Natural killer cell (primary cell): ENCODE measurements around the gene HSD3B2. TPM values are rescaled to one million over a fixed set of nuclear protein-coding genes. Genes with fewer than 3 reads are reported as not detected.
"Not testable (repeated sequence)": the region's sequence is repeated elsewhere in the genome, so short reads cannot be mapped to it uniquely, and the experiment has no call there.

Experiments used
- ATAC-seq, 3 donors: fragments of 150-1000 bp in 2 of 3; fragments of 200-7000 bp in 1 of 3; cut with Tn5 transposase; 1 replicate in 1 of 3; 2 replicates in 2 of 3; pipeline ENCODE4 v1.10.0; 2021; ENCODE audit warnings: mild to moderate bottlenecking in 2 of 3, moderate library complexity in 2 of 3
- DNase-seq, 2 donors: peaks; one replicate each; pipeline versions ENCODE4 v3.0.0 to v3.0.0-alpha.2; 2013 to 2021; ENCODE audit warnings: mixed read lengths in 1 of 2
- H3K27ac ChIP-seq: one replicate; pipeline ENCODE4 v1.5.1; 2013; ENCODE audit warnings: mild to moderate bottlenecking, low read length
- H3K27me3 ChIP-seq: one replicate; pipeline ENCODE4 v1.6.1; 2013; ENCODE audit warnings: low read length; ENCODE audit not compliant: control insufficient read depth, insufficient read depth
- H3K36me3 ChIP-seq: one replicate; pipeline ENCODE4 v1.6.1; 2013; ENCODE audit warnings: low read length; ENCODE audit not compliant: control insufficient read depth, insufficient read depth
- H3K4me1 ChIP-seq: one replicate; pipeline ENCODE4 v1.6.1; 2013; ENCODE audit warnings: low read length; ENCODE audit not compliant: control insufficient read depth, insufficient read depth
- H3K4me3 ChIP-seq: one replicate; pipeline ENCODE4 v1.5.1; 2013; ENCODE audit warnings: low read length
- H3K9me3 ChIP-seq: one replicate; pipeline ENCODE4 v1.6.1; 2013; ENCODE audit warnings: low read length; ENCODE audit not compliant: control insufficient read depth, insufficient read depth
- H3K27ac Mint-ChIP-seq, 2 donors: one replicate each; pipeline ENCODE4 v1.8.0; 2022; ENCODE audit warnings: mild to moderate bottlenecking in 2 of 2, mixed read lengths in 2 of 2, moderate library complexity in 1 of 2
- H3K27me3 Mint-ChIP-seq, 2 donors: one replicate each; pipeline ENCODE4 v1.8.0; 2022; ENCODE audit warnings: low read depth in 2 of 2, mixed read lengths in 2 of 2
- H3K36me3 Mint-ChIP-seq: one replicate; pipeline ENCODE4 v1.8.0; 2022; ENCODE audit warnings: mixed read lengths
- H3K4me1 Mint-ChIP-seq, 2 donors: one replicate each; pipeline ENCODE4 v1.8.0; 2022; ENCODE audit warnings: mixed read lengths in 2 of 2
- H3K4me3 Mint-ChIP-seq: one replicate; pipeline ENCODE4 v1.8.0; 2022; ENCODE audit warnings: mild to moderate bottlenecking, moderate library complexity, mixed read lengths
- H3K9me3 Mint-ChIP-seq, 2 donors: one replicate each; pipeline ENCODE4 v1.8.0; 2022; ENCODE audit warnings: mixed read lengths in 2 of 2
- CTCF ChIP-seq: fragments of 200-600 bp; IDR thresholded peaks from one replicate; pipeline ENCODE4 v1.8.0; 2022; ENCODE audit warnings: antibody characterized with exemption
- WGBS: methylation state at CpG from one replicate; pipeline ENCODE4 v1.1.7; 2013; ENCODE audit warnings: missing lambda C conversion rate; ENCODE audit not compliant: insufficient coverage; 5-methylcytosine and 5-hydroxymethylcytosine counted together
- intact Hi-C: fragments of 100-400 bp; cut with micrococcal nuclease; formaldehyde crosslinking; loops from one replicate; pipeline ENCODE4 v1.14.2; 2022
- total RNA-seq, 4 donors: library from RNA; stranded (reverse); fragments of 120-200 nt in 1 of 4; gene quantifications; one replicate each; pipeline versions ENCODE4 v1.2.3 to v1.2.4, GENCODE V29; 2013 to 2022

The HSD3B2 gene
- total RNA-seq, 3 donors from 2014 or later (not counting 1 experiment from before 2014, with no cell fraction given), result not detected

GRCh38 chr1:119373465-119373864, 41.5 kb upstream of the HSD3B2 start:
- no peak for DNase-seq
- no peak for TF ChIP-seq CTCF
- peaks cover 3 to 20% of the 10 kb centered on the region in 2 donors for H3K27me3 Mint-ChIP-seq

GRCh38 chr1:119374208-119374874, 40.6 kb upstream of the HSD3B2 start:
- TF ChIP-seq CTCF, result no peak
- no peaks in the 10 kb centered on the region for H3K9me3 ChIP-seq
- Mint-ChIP-seq H3K27me3 (peaks cover 3 to 20% of the 10 kb centered on the region in 2 donors), H3K4me3 (no peak overlapping the region), H3K9me3 (peaks cover 2 to 3% of the 10 kb centered on the region in 2 donors), H3K4me1 (no peaks in the 10 kb centered on the region), H3K36me3 (no peaks in the 10 kb centered on the region), H3K27ac (no peak overlapping the region)
- H3K27me3 ChIP-seq, result no peaks in the 10 kb centered on the region
- no peak overlapping the region for H3K4me3 ChIP-seq
- H3K27ac ChIP-seq, result no peak overlapping the region
- H3K36me3 ChIP-seq, result no peaks in the 10 kb centered on the region
- 33% methylated on average over 4 of the region's 4 CpGs for WGBS
- DNase-seq (no peak), ATAC-seq (no peak)
- no peaks in the 10 kb centered on the region for H3K4me1 ChIP-seq
- intact Hi-C loops, result no loop called here

More at GRCh38 chr1:119373465-119373864, 41.5 kb upstream of the HSD3B2 start:
- Histone ChIP-seq H3K9me3 (no peaks in the 10 kb centered on the region), H3K4me1 (no peaks in the 10 kb centered on the region), H3K27me3 (no peaks in the 10 kb centered on the region), H3K36me3 (no peaks in the 10 kb centered on the region), H3K4me3 (no peak overlapping the region), H3K27ac (no peak overlapping the region)
- no peak overlapping the region for H3K4me3 Mint-ChIP-seq
- no peaks in the 10 kb centered on the region for H3K36me3 Mint-ChIP-seq
- no peak overlapping the region for H3K27ac Mint-ChIP-seq
- peaks cover 2 to 3% of the 10 kb centered on the region in 2 donors for H3K9me3 Mint-ChIP-seq
- 66% methylated on average over 2 of the region's 2 CpGs for WGBS
- intact Hi-C loops, result no loop called here
- H3K4me1 Mint-ChIP-seq, result no peaks in the 10 kb centered on the region
- no peak for ATAC-seq

DNA sequence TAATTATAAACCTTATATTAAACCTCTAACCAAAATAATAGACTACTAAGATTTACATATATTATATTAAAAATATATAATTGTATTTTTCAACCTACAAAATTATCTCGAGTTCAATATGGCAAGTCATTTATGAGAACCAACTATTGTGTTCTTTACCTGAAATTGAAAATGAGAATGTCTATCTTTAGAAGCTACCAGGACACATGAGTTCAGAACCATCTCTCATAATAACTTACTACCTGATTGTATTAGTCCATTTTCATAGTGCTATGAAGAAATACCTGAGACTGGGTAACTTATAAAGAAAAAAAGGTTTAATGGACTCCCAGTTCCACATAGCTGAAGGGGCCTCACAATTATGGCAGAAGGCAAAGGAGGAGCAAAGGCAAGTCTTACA, 39.6 kb upstream of the HSD3B2 start:
- Mint-ChIP-seq H3K27ac (no peak overlapping the region), H3K4me1 (no peaks in the 10 kb centered on the region), H3K4me3 (no peak overlapping the region), H3K27me3 (peaks cover 3 to 26% of the 10 kb centered on the region in 2 donors), H3K9me3 (peaks cover 2 to 3% of the 10 kb centered on the region in 2 donors), H3K36me3 (no peaks in the 10 kb centered on the region)
- H3K27ac ChIP-seq, result no peak overlapping the region
- no peaks in the 10 kb centered on the region for H3K9me3 ChIP-seq
- no peaks in the 10 kb centered on the region for H3K36me3 ChIP-seq
- no peak for ATAC-seq
- no peaks in the 10 kb centered on the region for H3K27me3 ChIP-seq
- no peak for DNase-seq
- WGBS, result no CpG with 5 or more reads among the region's 1 CpG
- TF ChIP-seq CTCF, result no peak
- no peak overlapping the region for H3K4me3 ChIP-seq
- intact Hi-C loops, result no loop called here
- no peaks in the 10 kb centered on the region for H3K4me1 ChIP-seq

DNA sequence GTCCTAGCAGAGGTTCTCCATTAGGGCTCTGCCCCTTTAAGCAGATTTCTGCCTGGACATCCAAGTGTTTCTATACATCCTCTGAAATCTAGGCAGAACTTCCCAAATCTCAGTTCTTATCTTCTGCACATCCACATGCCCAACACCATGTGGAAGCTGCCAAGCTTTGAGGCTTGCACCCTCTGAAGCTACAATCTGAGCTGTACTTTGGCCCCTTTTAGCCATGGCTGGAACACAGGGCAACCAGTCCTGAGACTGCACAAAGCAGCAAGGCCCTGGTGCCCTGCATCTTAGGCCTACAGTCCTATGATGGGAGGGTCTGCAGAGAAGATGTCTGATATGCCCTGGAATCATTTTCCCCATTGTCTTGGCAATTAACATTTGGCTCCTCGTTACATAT, 38.4 kb upstream of the HSD3B2 start:
- Mint-ChIP-seq H3K9me3 (peaks cover 2 to 6% of the 10 kb centered on the region in 2 donors), H3K4me3 (no peak overlapping the region), H3K27me3 (peaks cover 6 to 22% of the 10 kb centered on the region in 2 donors), H3K36me3 (no peaks in the 10 kb centered on the region), H3K27ac (no peak overlapping the region), H3K4me1 (no peaks in the 10 kb centered on the region)
- WGBS, result 63% methylated on average over 1 of the region's 1 CpG
- TF ChIP-seq CTCF, result no peak
- Histone ChIP-seq H3K27me3 (no peaks in the 10 kb centered on the region), H3K27ac (no peak overlapping the region), H3K4me1 (no peaks in the 10 kb centered on the region), H3K9me3 (no peaks in the 10 kb centered on the region), H3K4me3 (no peak overlapping the region), H3K36me3 (no peaks in the 10 kb centered on the region)
- DNase-seq (no peak), ATAC-seq (no peak)
- intact Hi-C loops, result no loop called here

- H3K4me3 ChIP-seq, H3K9me3 Mint-ChIP-seq, intact Hi-C loops, H3K27ac Mint-ChIP-seq, H3K4me1 ChIP-seq, H3K4me3 Mint-ChIP-seq, H3K9me3 ChIP-seq, H3K27me3 ChIP-seq, H3K36me3 Mint-ChIP-seq, DNase-seq, ATAC-seq, H3K4me1 Mint-ChIP-seq, H3K36me3 ChIP-seq, H3K27ac ChIP-seq: not testable (repeated sequence)
- WGBS, result 95% methylated on average over 2 of the region's 2 CpGs
- H3K27me3 Mint-ChIP-seq, result peaks cover 6 to 22% of the 10 kb centered on the region in 2 donors
Measured at GRCh38 chr1:119377594-119377993, 37.4 kb upstream of the HSD3B2 start.
